Measurements from ENCODE around the gene PCBP3. TPM values are rescaled to one million over a fixed set of nuclear protein-coding genes. Genes with fewer than 3 reads are reported as not detected.
A peak's percentile ranks its signal among the peaks of the same experiment; 100 is the strongest.

PCBP3 gene
- total RNA-seq = 10 to 100 TPM in 3 of 9 donors, 1 to 10 TPM in 6; 1.7 to 12.0 (median 4.8) TPM
- 10 to 100 TPM in 1 of 3 donors, 1 to 10 TPM in 2; 3.3 to 15.8 (median 4.2) TPM for polyA plus RNA-seq
- long read RNA-seq, donor 1 = 0 reads
- long read RNA-seq, donor 2 = 0 reads
- long read RNA-seq, donor 3 = 0 reads
- long read RNA-seq, donor 4, partial matches to known transcripts = 0 of 1 reads
- long read RNA-seq, donor 4, other reads (novel, unspliced or antisense) = 1 of 1 reads
- long read RNA-seq, donor 5, partial matches to known transcripts = 0 of 11 reads
- long read RNA-seq, donor 5, other reads (novel, unspliced or antisense) = 9 of 11 reads
- long read RNA-seq, donor 6, partial matches to known transcripts = 0 of 4 reads
- long read RNA-seq, donor 6, other reads (novel, unspliced or antisense) = 4 of 4 reads
- long read RNA-seq, donor 7 = 0 reads
- long read RNA-seq, donor 8 = 0 reads
- long read RNA-seq, donor 9 = 0 reads
- long read RNA-seq, donor 10 = 0 reads

GRCh38 chr21:45643021-45643980 lies at the start of gene PCBP3:
Gene PCBP3, plus strand, starts transcription at chr21:45643725. Its CDS starts 206,361 bp downstream, at chr21:45850086.
- Histone ChIP-seq H3K4me1 (replicated peaks in 1 of 2) (peaks cover 6 to 8% of the 10 kb centered on the region in 2 donors), H3K9me3 (replicated peaks in 1 of 3) (no peaks in the 10 kb centered on the region), H3K27ac (peak within 1 kb of the TSS in 2 of 5 donors; percentile 47 to 66), H3K36me3 (replicated peaks in 1 of 2) (no peaks in the 10 kb centered on the region), H3K4me3 (peak within 1 kb of the TSS in 1 of 4 donors; percentile 93), H3K27me3 (no peaks in the 10 kb centered on the region)
- no peak for TF ChIP-seq CTCF (IDR thresholded peaks at IDR 0.05)
- TF ChIP-seq POLR2A (IDR thresholded peaks at IDR 0.05) = peak; percentile 66 to 85
- DNase-seq = peak; percentile 95 to 98 (median 97)
- 0 to 1% (median 1%) methylated on average over 4 to 119 of the region's 120 CpGs; no CpG with 5 or more reads in 1 of the 4 donors for WGBS, 4 donors
- intact Hi-C loops (cut with DNase I) = no loop called here

GRCh38 chr21:45594721-45595489 lies 48.6 kb upstream of the PCBP3 start:
- peaks cover 0 to 9% of the 10 kb centered on the region in 2 donors for H3K4me1 ChIP-seq (replicated peaks in 1 of 2)
- intact Hi-C loops (cut with DNase I) = loop anchor here (2.0 to 10.0 kb wide), 4 partner anchors 38 to 227 kb away; no protein-coding TSS in a partner anchor
- no peak for TF ChIP-seq POLR2A (IDR thresholded peaks at IDR 0.05)
- no peak for TF ChIP-seq CTCF (IDR thresholded peaks at IDR 0.05)
- no peaks in the 10 kb centered on the region for H3K36me3 ChIP-seq (replicated peaks in 1 of 2)
- DNase-seq = peak in 1 of 7 donors; percentile 5
- H3K27me3 ChIP-seq = no peaks in the 10 kb centered on the region
- WGBS, 4 donors = 74 to 78% (median 77%) methylated on average over 16 to 17 of the region's 17 CpGs
- H3K4me3 ChIP-seq = no peak overlapping the region
- no peak overlapping the region for H3K27ac ChIP-seq
- H3K9me3 ChIP-seq (replicated peaks in 1 of 3) = no peaks in the 10 kb centered on the region

GRCh38 chr21:45595574-45596295 lies 47.8 kb upstream of the PCBP3 start:
- 76 to 83% (median 78%) methylated on average over 7 to 16 of the region's 16 CpGs for WGBS, 4 donors
- Histone ChIP-seq H3K27ac (no peak overlapping the region), H3K27me3 (no peaks in the 10 kb centered on the region), H3K9me3 (replicated peaks in 1 of 3) (no peaks in the 10 kb centered on the region), H3K4me1 (replicated peaks in 1 of 2) (peaks cover 0 to 3% of the 10 kb centered on the region in 2 donors), H3K36me3 (replicated peaks in 1 of 2) (no peaks in the 10 kb centered on the region), H3K4me3 (no peak overlapping the region)
- DNase-seq = peak in 1 of 7 donors; percentile 17
- intact Hi-C loops (cut with DNase I) = loop anchor here (2.0 to 10.0 kb wide), 4 partner anchors 38 to 227 kb away; no protein-coding TSS in a partner anchor
- no peak for TF ChIP-seq CTCF (IDR thresholded peaks at IDR 0.05)
- TF ChIP-seq POLR2A (IDR thresholded peaks at IDR 0.05) = no peak
